Upper lobe of left lung (tissue), 6 donors: ENCODE data around the gene ZNF565. TPM values are rescaled to one million over a fixed set of nuclear protein-coding genes. Genes with fewer than 3 reads are reported as not detected.

Source experiments
- ATAC-seq, 2 donors: fragments of 200-7000 bp; cut with Tn5 transposase; one replicate each; pipeline ENCODE4 v1.9.1; 2022; ENCODE audit warnings: mild to moderate bottlenecking in 2 of 2, moderate library complexity in 2 of 2; ENCODE audit not compliant: low FRiP score in 2 of 2
- DNase-seq, 2 donors: peaks; one replicate each; pipeline ENCODE4 v3.0.0-alpha.2; 2019 to 2020
- H3K27ac ChIP-seq, 4 donors: fragments of 200-600 bp; sonication (generic); one replicate each; pipeline ENCODE4 v1.5.1; 2016 to 2019
- H3K27me3 ChIP-seq, 4 donors: fragments of 200-600 bp; sonication (generic); one replicate each; pipeline ENCODE4 v1.5.1; 2017 to 2019
- H3K36me3 ChIP-seq, 4 donors: fragments of 200-600 bp; sonication (generic); one replicate each; pipeline ENCODE4 v1.5.1; 2016 to 2019
- H3K4me1 ChIP-seq, 4 donors: fragments of 200-600 bp; sonication (generic); one replicate each; pipeline ENCODE4 v1.5.1; 2018 to 2019
- H3K4me3 ChIP-seq, 4 donors: fragments of 200-600 bp; sonication (generic); one replicate each; pipeline ENCODE4 v1.5.1; 2017 to 2019; ENCODE audit warnings: mild to moderate bottlenecking in 2 of 4, moderate library complexity in 1 of 4
- H3K9me3 ChIP-seq, 4 donors: fragments of 200-600 bp; sonication (generic); one replicate each; pipeline ENCODE4 v1.5.1; 2018 to 2019
- CTCF ChIP-seq, 6 experiments: fragments of 450-650 bp in 4 of 6; fragments of 200-600 bp in 2 of 6; sonication (generic) in 2 of 6; IDR thresholded peaks; one replicate each; pipeline ENCODE4 v1.5.1; 2016 to 2019; ENCODE audit warnings: antibody characterized with exemption in 6 of 6
- EP300 ChIP-seq, 4 donors: sonication (generic); formaldehyde crosslinking; IDR thresholded peaks; one replicate each; pipeline ENCODE4 v1.5.1; 2017; ENCODE audit warnings: antibody characterized with exemption in 4 of 4, control low read depth in 2 of 4
- POLR2A ChIP-seq, 4 donors: fragments of 450-650 bp; IDR thresholded peaks; one replicate each; pipeline ENCODE4 v1.5.1; 2016 to 2017; ENCODE audit warnings: antibody characterized with exemption in 4 of 4, mild to moderate bottlenecking in 2 of 4
- POLR2AphosphoS5 ChIP-seq, 2 donors: sonication (generic); formaldehyde crosslinking; IDR thresholded peaks; one replicate each; pipeline ENCODE4 v1.5.1; 2017; ENCODE audit warnings: antibody characterized with exemption in 2 of 2
- WGBS, 2 donors: methylation state at CpG; one replicate each; pipeline ENCODE4 v1.1.5; 2017 to 2018; 5-methylcytosine and 5-hydroxymethylcytosine counted together
- total RNA-seq, 6 donors: library from RNA; depleted of rRNA in 4 of 6; stranded (reverse); fragments of >200 nt in 4 of 6; gene quantifications; one replicate each; pipeline versions ENCODE4 v1.1.0 to v1.2.1, GENCODE V29; 2016 to 2021
- donor health status: DM: no; HTN: no; CAD: no; lungs with moderate emphysema.
- donor health status: DM: no; HTN: yes; CAD: no; lungs with severe emphysema.

Gene ZNF565
- total RNA-seq, 6 donors from 2014 or later = 3.5 to 14.7 (median 5.1) TPM

- Histone ChIP-seq H3K4me1 (peaks cover 9 to 22% (median 15%) of the 10 kb centered on the region in 4 donors), H3K36me3 (peaks cover 34 to 56% (median 50%) of the 10 kb centered on the region in 4 donors), H3K9me3 (no peaks in the 10 kb centered on the region), H3K27ac (no peak overlapping the region), H3K27me3 (no peaks in the 10 kb centered on the region), H3K4me3 (no peak overlapping the region)
- TF ChIP-seq POLR2A (IDR thresholded peaks at IDR 0.05) (no peak), POLR2AphosphoS5 (IDR thresholded peaks at IDR 0.05) (no peak), CTCF (IDR thresholded peaks at IDR 0.05) (no peak), EP300 (IDR thresholded peaks at IDR 0.05) (no peak)
- ATAC-seq (no peak), DNase-seq (no peak)
- WGBS, 2 donors = 91 to 92% methylated on average over 9 of the region's 9 CpGs
Measured at GRCh38 chr19:36142496-36142895, 72.0 kb downstream of the ZNF565 start.

- Histone ChIP-seq H3K27ac (peak overlapping the region in 3 of 4 donors; percentile 96 to 98 (median 98)), H3K4me3 (no peak overlapping the region), H3K36me3 (peaks cover 29 to 52% (median 45%) of the 10 kb centered on the region in 4 donors), H3K9me3 (no peaks in the 10 kb centered on the region), H3K27me3 (no peaks in the 10 kb centered on the region), H3K4me1 (peaks cover 9 to 27% (median 17%) of the 10 kb centered on the region in 4 donors)
- ATAC-seq = no peak
- WGBS, 2 donors = 95 to 96% methylated on average over 13 to 14 of the region's 14 CpGs
- TF ChIP-seq CTCF (IDR thresholded peaks at IDR 0.05) (no peak), EP300 (IDR thresholded peaks at IDR 0.05) (no peak), POLR2A (IDR thresholded peaks at IDR 0.05) (no peak), POLR2AphosphoS5 (IDR thresholded peaks at IDR 0.05) (no peak)
- DNase-seq = no peak
Measured at GRCh38 chr19:36142046-36142445, 72.4 kb downstream of the ZNF565 start.

- peak; percentile 80 to 88 for ATAC-seq
- peak; percentile 93 to 94 for DNase-seq
- H3K4me3 ChIP-seq = peak overlapping the region; percentile 59 to 93 (median 80)
- H3K36me3 ChIP-seq = peaks cover 27 to 44% (median 38%) of the 10 kb centered on the region in 4 donors
- WGBS, 2 donors = 30 to 43% methylated on average over 22 to 31 of the region's 42 CpGs
- H3K9me3 ChIP-seq = no peaks in the 10 kb centered on the region
- peaks cover 15 to 34% (median 24%) of the 10 kb centered on the region in 4 donors for H3K4me1 ChIP-seq
- TF ChIP-seq POLR2A (IDR thresholded peaks at IDR 0.05) (peak in 3 of 4 donors; percentile 20 to 67 (median 59)), EP300 (IDR thresholded peaks at IDR 0.05) (no peak), POLR2AphosphoS5 (IDR thresholded peaks at IDR 0.05) (peak in 1 of 2 donors; percentile 78)
- no peaks in the 10 kb centered on the region for H3K27me3 ChIP-seq
- H3K27ac ChIP-seq = peak overlapping the region; percentile 96 to 100 (median 98)
Measured at GRCh38 chr19:36141039-36141927, 73.2 kb downstream of the ZNF565 start.

GRCh38 chr19:36140304-36141038 is 74.0 kb downstream of the ZNF565 start:
- Histone ChIP-seq H3K27me3 (no peaks in the 10 kb centered on the region), H3K27ac (peak overlapping the region; percentile 96 to 100 (median 98)), H3K36me3 (peaks cover 19 to 36% (median 29%) of the 10 kb centered on the region in 4 donors), H3K4me3 (peak overlapping the region; percentile 59 to 93 (median 80)), H3K4me1 (peaks cover 15 to 36% (median 25%) of the 10 kb centered on the region in 4 donors), H3K9me3 (no peaks in the 10 kb centered on the region)
- peak in 1 of 4 donors; percentile 37 for TF ChIP-seq POLR2A (IDR thresholded peaks at IDR 0.05)
- no peak for TF ChIP-seq EP300 (IDR thresholded peaks at IDR 0.05)
- ATAC-seq = peak; percentile 11 to 41
- WGBS, 2 donors = 0 to 1% methylated on average over 8 to 30 of the region's 31 CpGs
- peak in 1 of 2 donors; percentile 56 for DNase-seq

DNA sequence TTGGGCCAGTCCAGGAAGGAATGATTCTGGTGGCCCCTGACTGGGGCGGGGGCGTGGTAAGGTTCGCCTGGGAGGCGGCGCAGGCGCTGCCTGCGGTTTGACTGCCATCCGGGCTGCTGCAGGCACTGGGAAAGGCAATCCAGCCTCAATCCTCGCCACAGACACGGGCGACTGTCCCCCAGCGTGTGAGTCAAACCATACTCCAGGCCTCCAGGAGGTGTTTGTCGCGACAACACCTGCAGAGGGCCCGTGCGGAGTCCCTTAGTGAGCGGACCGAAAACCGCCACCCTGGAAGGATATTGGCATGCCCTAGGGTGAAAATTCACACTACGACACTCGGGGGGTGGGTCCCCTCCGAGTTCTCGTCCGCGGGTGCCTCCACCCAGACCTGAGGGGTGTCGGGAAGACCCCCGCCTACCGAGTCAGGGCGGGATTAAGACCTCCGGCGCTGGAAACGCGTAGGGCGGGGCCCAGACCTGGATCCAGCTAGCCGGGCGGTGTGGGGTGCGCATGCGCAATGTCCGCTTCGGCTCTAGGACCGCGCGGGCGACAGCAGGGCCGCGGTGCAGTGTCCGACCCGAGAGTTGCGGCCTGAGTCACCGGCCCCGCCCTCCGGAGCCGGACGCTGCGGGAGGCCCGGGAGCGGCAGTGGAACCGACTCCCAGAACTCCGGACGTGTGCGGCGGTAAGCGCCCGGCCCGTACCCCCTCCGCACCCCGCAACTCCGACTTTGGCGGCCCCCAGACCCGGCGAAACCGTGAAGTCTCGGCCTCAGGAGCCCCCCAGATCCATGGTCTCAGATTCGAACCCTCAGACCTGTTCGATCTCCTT is 74.8 kb downstream of the ZNF565 start, which contains the start of gene CAPNS1:
Gene CAPNS1 (plus strand): TSS at position 594 of the 831 bp plus-strand sequence. CDS start 946 bp downstream, outside the sequence.
- peak within 1 kb of the TSS; percentile 96 to 100 (median 98) for H3K27ac ChIP-seq
- no peaks in the 10 kb centered on the region for H3K9me3 ChIP-seq
- H3K4me3 ChIP-seq = peak within 1 kb of the TSS; percentile 59 to 93 (median 80)
- H3K4me1 ChIP-seq = peaks cover 15 to 36% (median 25%) of the 10 kb centered on the region in 4 donors
- ATAC-seq (peak; percentile 96 to 97), DNase-seq (peak; percentile 99)
- peaks cover 18 to 28% (median 22%) of the 10 kb centered on the region in 4 donors for H3K36me3 ChIP-seq
- no peaks in the 10 kb centered on the region for H3K27me3 ChIP-seq
- 0% methylated on average over 1 to 30 of the region's 75 CpGs for WGBS, 2 donors
- peak in 1 of 4 donors; percentile 22 for TF ChIP-seq EP300 (IDR thresholded peaks at IDR 0.05)
- TF ChIP-seq POLR2A (IDR thresholded peaks at IDR 0.05) = peak; percentile 48 to 97 (median 94)
- peak in 4 of 6 experiments; percentile 21 to 40 (median 30) for TF ChIP-seq CTCF (IDR thresholded peaks at IDR 0.05)
- TF ChIP-seq POLR2AphosphoS5 (IDR thresholded peaks at IDR 0.05) = peak; percentile 87 to 98
